ENCODE results near the gene AQP6.

AQP6 gene

DNA sequence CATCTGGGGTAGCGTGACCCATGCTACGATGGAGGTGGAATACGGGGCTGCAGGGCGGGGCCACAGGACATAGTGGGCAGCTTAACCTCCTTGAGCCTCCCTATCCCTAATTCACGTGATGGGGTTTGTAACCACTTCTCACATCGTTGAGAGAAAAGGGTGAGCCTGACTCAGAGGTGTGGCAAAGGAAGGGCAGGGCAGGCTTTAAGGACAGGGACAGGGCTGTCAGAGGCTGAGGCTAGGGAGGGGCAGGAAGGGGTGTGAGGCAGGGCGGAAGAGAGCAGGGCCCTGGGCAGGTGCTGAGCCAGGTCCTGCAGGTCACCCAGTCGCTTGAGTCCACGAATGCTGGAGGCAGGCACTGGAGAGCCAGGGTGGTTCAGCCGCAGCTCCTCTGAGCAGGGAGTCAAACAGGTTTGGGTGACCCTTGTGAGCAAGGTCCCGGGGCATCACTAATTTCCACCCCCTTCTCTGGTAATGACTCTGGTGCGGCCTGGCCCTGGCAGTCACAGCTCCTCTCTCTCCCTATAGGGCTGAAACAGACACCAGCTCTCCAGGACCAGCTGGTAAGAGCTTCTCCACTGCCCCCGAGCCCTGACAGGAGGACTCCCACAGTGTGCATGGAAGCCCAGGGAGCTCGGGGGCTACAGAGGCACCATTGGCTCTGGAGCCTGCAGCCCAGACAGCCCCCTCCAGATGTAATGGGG lies 29.7 kb upstream of the AQP6 start:
- no peak overlapping the region for H3K4me3 ChIP-seq (ENCODE audit: low read depth, low read length)

DNA sequence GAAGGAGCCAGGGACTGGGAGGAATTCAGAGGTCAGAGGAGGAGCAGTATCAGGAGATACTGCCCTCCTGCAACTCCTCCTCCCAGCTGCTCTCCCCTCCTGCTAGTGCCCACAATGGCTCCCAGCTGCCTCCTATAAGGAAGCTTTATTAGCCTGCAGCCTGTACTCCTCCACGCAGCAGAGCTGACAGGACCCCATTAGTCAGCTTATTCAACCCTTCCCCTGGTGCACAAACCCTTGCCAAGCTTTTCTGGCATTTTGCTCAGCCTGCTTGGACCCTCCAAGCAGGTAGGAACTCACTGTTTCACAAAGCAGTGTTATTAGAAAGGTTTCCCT lies 29.2 kb upstream of the AQP6 start:
- H3K4me3 ChIP-seq (ENCODE audit: low read depth, low read length), result no peak overlapping the region

DNA sequence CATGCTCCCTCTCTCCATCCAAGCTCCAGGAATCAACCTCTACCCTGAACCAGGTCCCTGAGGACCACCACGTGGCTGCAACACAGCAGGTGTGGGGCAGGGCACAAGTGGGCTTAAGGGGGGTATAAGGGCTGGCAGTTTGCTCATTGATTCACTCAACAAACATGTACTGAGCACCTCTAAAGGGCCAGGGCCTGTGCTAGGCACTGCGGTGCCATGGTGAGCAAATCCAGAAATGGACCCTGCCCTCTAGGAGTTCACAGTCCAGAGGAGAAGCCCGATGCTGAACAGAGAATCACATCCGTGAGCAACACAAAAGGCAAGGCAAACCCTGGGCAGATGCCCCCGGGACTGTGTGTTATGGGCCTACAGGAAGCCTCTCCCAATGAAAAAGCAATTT lies 28.7 kb upstream of the AQP6 start:
- no peak overlapping the region for H3K4me3 ChIP-seq (ENCODE audit: low read depth, low read length)

DNA sequence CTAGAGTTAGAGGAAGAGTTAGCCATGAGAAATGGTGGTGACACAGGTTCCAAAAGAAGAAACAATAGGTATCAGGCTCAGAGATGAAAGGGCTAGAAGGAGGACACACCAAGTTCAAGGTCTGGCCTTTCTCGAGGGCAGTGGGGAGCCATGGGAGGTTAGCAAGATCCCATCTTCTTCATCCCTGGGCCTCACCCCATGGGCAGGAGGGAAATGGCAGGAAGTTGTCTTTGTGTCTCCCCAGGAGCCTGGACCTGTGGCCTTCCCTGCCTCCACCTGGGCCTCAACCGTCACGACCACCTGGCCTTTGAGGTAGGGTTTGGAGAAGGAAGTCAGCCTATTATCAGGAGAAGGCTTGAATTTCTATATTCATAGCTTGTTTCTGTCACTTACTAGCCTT lies 28.0 kb upstream of the AQP6 start:
- no peak overlapping the region for H3K4me3 ChIP-seq (ENCODE audit: low read depth, low read length)

DNA sequence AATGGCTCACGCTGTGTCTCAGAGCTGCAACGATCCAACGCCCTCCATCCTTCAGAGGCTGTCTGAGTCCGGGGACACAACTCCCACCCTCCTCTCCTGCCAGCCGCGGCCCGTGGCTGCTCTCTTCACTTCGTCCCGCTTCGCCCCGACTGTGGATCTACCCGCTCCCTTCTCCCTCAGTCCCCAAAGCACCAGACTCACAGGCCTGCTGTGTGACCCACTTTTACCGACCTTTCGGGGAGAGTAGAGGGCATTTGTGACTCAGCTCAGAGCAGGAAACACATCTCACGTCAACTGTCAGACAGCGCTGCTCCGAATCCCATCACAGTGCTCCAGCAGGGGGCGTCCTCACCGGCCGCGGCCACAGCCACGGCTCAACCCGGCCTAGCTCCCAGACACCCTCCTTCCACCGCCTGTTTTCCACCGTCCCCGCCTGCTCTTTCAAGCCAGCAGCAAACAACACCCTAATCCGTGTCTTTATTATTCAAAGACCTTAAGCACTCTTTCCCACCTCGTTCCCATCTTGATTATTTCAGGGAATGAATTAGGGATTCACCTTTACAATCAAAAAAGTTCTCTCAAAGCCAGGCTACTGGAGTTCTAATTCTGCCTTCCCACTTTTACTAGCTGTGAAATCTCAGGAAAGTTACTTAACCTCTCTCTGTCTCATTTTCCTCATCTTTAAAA lies 27.2 kb upstream of the AQP6 start:
- H3K4me3 ChIP-seq (ENCODE audit: low read depth, low read length), result no peak overlapping the region

DNA sequence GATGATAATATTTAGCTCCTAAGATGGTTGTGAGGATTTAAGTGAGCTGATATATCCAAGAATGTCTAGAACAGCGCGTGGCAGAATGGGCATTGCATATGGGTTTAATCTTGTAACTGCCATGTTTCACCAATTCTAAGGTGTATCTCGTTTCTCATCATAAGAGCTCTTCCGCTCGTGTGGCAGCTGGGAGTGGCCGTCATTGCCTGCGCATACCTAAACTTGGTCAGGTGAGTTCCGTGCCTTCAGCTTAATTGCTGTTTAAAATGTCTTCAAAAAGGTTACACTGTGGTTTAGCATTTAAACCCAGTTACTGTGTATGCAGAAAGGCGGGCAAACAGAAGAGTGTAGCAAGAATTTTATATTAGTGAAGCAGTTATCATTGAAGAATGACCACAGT lies 26.7 kb upstream of the AQP6 start:
- no peak overlapping the region for H3K4me3 ChIP-seq (ENCODE audit: low read depth, low read length)

DNA sequence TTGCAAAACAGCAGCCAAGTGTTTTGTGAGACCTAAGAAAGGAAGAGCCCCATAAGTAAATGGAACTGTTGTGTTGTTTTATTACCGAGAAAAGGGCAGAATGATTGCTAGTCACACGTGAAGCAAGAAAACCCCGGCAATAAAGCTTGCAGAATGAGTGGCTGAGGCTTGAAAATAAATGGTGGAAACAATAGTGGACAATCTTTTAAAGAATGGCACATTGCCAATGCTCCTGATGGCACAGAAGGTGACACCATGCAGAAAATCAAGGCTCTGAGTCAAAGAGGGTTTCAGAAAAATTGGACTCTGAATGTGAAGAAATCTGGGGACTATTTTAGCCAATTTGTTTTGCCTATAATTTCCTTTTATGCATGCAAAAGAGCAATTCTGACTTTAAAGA lies 26.2 kb upstream of the AQP6 start:
- H3K4me3 ChIP-seq (ENCODE audit: low read depth, low read length), result no peak overlapping the region

DNA sequence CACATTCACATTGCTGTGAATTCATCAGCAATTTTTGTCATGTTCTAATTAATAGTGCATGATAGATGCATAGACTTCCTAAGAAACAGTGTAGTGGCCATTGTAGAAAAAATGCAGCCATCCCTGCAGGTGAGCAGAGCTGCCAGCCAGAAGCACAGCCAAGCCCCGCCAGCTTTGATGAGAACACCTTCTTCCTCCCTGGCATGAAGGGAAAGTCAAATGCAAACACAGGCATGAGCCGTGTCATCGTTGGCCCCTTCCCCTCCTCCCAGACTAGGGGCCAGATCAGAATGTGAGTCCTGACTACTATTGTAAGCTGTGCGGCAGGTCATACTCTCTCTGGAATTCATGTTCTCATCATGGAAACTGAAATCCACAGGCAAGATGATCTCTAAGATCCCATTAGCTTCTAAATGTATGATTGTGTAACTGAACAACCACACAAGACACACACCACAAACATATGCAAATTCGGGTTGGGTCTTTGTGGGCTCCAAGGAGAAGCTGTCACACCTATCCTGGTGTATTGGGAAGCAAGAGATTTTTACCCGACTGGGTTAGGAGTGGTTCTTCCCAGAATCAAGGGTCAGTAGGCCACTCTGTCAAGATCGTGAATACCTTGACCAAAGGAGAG lies 25.0 kb upstream of the AQP6 start:
- H3K4me3 ChIP-seq (ENCODE audit: low read depth, low read length), result no peak overlapping the region

DNA sequence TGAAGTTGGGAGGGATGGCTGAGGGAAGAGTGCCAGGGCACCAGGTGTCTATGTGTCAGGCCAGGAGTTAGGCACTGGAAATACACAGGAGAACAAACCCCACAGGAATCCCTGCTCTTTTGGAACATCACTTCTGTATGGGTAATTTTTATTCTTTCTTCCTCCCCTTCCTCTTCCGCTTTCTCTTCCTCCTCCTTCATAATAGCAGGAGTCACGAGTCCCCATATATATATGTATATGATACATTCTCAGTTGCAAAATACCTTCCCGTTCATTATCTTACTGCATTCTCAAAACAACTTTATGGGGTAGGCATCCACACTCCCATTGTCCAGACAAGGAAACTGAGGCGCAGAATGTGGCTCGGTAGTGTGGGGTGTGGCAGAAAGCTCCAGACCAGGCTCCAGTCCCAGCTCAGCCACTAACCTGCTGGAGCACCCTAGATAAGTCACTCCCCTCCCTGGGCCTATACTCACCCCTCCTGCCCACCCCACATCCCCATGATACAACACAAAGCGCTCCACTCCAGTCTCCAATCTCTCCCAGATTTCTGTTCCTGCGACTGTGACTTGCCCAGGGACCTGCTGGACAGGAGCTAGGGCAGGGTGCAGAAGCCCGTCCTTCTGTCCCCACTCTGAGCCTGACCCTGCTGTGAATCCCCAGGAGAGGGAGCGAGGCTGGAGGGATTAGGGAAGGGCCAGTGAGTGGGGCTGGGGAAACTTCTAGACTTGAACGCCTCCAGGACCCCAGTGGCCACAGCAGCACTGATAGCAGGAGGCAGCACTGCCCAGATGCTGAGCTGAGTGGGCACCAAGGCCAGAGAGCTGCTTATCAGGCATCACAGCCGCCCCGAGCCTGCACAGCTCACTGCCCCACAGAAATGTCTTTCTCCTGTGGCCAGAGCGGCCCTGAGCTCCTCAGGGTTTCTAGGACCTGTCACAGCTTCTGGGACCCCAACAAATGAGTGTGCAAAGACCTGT lies 23.6 kb upstream of the AQP6 start:
- no peak overlapping the region for H3K4me3 ChIP-seq (ENCODE audit: low read depth, low read length)

DNA sequence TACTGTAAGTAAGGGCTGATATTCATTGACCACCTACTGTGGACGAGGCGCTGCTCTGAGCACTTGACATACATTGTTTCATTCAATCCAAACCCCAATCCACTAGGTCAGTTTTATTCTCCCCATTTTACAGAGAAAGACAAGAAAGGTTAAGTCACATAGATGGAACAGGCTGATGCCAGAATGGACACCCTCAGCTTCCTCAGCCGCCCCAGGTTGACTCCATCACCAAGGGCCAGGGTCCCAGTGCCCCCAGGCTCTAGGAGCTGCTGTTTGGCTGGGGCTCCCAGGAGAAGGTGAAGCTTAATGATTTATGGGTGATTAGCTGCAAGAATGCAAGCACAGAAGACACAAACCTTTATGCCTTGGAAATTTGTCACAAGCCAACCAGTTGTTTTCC lies 22.9 kb upstream of the AQP6 start:
- no peak overlapping the region for H3K4me3 ChIP-seq (ENCODE audit: low read depth, low read length)

DNA sequence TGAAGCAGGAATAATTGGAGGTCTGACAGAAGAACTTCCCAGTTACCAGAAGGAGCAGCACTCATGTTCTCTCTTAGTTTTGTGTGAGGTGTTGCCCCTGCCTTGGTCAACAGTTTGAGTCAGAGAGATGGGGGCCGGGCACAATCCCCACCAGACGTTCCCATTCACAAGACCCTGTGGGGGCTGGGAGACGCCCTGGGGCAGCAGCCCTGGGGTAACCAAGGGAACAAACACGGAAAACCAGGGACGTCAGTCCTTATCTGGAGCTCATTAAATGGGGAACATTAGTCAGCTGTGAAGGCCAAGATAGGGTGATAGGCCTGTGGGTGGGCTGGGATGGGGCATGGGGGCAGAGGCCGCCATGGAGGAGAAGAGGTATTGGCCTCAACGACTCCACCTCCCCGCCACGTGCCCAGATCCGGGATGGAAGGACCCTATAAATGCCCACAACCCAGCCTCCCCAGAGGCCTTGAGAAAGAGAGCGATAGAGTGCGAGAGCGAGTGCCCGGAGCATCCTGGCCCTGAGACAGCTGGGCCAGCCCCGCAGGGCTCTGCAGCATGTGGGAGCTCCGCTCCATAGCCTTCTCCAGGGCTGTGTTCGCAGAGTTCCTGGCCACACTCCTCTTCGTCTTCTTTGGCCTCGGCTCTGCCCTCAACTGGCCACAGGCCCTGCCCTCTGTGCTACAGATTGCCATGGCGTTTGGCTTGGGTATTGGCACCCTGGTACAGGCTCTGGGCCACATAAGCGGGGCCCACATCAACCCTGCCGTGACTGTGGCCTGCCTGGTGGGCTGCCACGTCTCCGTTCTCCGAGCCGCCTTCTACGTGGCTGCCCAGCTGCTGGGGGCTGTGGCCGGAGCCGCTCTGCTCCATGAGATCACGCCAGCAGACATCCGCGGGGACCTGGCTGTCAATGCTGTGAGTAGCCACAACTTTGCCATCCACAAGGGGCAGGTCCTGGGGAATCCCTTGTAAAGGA lies 22.2 kb upstream of the AQP6 start, which contains the start of gene AQP2:
AQP2 (plus strand) TSS at position 465 of the 979 bp plus-strand sequence; CDS start at position 559, 94 bp downstream.
- no peak within 1 kb of the TSS for H3K4me3 ChIP-seq (ENCODE audit: low read depth, low read length)

DNA sequence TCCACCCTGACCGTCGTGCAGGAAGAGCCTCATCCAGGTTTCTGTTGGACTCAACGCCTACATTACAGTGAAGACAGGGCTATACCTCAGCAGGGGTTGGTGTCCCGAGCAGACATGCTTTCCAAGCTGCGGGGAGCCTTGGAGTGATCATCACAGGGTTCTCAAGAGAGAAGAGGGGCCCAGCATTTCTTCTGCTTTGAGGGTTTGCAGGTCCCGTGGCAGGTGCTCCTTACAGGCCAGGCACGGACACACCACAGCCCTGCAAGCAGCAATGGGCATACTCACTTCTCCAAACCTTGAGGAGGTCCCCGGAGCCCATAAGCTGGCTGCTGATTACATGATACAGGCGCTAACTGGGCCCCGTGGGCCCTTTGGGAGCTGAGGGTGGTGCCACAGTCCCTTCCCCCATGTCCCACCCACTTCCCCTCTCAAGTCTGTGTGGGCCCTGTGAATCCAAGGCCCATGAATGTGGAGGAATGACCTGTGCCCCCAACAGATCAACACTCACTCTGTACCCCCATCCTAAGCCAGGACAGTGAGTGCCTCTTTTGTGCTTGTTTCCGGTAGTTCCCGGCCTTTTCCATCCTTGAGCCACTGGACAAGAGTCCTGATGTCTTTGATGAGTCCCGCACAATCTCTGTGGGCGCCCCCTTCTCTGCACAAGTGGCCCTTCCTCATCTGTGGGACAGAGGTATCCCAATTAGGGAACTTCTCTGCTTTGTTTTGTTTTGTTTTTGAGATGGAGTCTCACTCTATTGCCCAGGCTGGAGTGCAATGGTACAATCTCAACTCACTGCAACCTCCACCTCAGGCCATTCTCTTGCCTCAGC lies 21.1 kb upstream of the AQP6 start:
- H3K4me3 ChIP-seq (ENCODE audit: low read depth, low read length), result no peak overlapping the region

DNA sequence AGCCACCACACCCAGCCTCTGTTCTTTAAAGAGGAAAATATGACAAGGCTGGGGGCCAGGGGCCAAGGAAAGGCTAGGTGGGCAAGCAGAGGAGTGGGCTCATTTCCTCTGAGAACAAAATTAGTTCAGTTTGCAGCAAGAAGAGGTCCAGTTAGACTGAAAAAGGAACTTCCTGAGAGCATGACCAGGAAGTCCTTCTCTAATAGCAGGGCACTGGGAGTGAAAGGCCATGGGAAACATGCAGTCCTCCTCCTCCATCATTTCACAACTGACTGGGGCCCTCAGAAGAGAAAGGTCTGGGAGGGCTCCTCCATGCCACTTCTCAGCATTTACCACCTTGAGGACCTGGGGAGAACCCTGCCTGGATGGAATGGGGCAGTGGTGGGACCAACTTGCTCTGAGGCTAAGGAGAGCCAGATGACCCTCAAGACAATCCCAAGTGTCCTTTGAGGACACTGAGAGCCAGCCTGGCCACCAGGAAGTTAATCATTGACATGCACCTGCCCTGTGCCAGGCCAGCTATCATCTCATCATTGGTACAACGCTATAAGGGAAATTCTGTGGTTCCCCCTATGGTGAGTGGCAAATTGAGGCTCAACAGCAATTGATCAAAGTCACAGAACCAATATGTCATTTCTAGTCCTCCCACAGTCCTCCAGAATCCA lies 20.2 kb upstream of the AQP6 start:
- no peak overlapping the region for H3K4me3 ChIP-seq (ENCODE audit: low read depth, low read length)

DNA sequence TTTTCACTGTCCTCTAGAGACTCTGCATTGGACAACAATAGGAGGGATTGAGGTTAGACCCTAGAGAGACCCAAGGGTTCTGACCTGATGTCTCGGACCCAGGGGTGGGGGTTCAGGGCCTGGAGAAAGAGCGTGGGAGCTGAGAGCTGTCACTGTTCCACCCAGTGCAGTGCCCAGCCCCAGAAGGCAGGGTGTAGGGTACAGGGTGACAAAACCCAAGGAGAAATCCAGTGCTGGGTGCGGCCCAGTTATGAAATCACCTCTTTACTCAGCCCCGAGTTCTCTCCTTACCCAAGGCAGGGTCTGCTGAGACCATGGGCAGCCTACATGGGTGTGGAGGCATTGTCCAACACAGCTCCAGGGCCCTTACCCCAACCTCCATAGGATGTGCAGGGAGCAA lies 19.6 kb upstream of the AQP6 start:
- H3K4me3 ChIP-seq (ENCODE audit: low read depth, low read length), result no peak overlapping the region

DNA sequence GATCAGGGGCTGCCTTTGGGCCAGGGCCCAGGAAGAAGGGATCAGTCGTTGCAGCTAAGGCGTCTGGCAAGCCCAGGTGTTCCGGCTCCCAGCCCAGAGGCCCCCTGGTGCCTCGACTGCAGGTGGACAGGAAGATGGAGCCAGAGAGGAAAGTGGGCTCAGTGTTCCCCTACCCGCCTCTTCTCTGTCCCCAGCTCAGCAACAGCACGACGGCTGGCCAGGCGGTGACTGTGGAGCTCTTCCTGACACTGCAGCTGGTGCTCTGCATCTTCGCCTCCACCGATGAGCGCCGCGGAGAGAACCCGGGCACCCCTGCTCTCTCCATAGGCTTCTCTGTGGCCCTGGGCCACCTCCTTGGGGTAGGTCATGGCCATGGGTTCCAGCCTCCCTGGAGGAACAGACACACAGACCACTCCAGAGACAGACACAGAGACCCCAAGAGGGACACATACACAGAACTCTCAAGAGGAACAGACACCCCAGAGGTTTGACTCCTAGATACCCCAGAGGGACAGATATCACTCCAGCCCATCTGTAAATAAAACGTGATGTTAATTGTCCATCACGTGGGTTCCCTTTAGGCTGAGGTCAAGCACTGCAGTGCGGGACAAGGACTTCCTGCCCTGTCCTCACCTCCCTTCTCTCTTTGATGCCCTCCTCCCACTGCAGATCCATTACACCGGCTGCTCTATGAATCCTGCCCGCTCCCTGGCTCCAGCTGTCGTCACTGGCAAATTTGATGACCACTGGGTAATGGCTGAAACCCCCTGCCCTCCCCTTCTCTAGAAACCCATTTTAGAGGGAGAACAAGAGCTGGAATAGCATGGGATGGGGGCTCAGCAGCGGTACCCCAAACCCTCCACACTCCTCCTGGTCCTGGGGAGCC lies 18.5 kb upstream of the AQP6 start:
- no peak overlapping the region for H3K4me3 ChIP-seq (ENCODE audit: low read depth, low read length)

DNA sequence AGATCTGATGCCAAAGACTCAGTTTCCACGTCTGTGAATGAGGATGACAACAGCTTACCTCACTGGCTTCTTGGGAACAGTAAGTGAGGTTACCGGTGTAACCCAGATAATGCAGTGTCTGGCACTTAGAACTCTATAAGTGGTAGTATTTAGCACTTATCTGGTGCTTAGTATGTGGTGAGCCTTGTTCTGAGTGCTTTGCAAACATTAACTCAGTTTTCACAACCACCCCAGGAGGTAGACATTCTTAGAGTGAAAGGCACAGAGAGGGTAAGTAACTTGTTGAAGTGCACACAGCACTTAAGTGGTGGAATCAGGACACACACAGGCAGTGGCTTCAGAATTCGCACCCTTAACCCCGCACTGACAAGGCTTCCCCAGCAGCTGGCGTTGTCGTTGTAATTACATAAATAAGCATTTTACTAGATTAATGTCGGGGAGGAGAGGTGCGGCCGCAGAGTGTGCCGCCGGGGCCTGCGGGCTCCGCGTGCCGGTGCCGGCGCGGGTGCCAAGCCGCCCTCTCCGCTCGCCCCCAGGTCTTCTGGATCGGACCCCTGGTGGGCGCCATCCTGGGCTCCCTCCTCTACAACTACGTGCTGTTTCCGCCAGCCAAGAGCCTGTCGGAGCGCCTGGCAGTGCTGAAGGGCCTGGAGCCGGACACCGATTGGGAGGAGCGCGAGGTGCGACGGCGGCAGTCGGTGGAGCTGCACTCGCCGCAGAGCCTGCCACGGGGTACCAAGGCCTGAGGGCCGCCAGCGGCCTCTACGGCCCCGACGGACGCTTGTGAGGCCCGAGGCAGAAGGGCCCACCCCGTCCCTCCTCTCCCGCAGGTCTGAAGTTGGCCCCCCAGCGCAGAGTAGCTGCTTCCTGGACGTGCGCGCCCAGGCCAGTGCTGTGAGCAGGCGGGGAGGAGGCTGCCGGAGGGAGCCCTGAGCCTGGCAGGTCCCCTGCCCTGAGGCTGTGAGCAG lies 17.6 kb upstream of the AQP6 start:
- H3K4me3 ChIP-seq (ENCODE audit: low read depth, low read length), result no peak overlapping the region
